ENCODE results near the gene DNAJC18.
"Not testable (repeated sequence)": the region's sequence is repeated elsewhere in the genome, so short reads cannot be mapped to it uniquely, and the experiment has no call there.

DNAJC18 gene

GRCh38 chr5:139388198-139388821, 51.0 kb downstream of the DNAJC18 start:
- DNase-seq (ENCODE audit: low read depth, low spot score): peak; percentile 39

- no peak for DNase-seq (ENCODE audit: low read depth, low spot score)
These were observed 51.6 kb downstream of the DNAJC18 start for GRCh38 chr5:139387611-139388197.

GRCh38 chr5:139386956-139387355, 52.4 kb downstream of the DNAJC18 start:
- not testable (repeated sequence) for DNase-seq (ENCODE audit: low read depth, low spot score)

GRCh38 chr5:139386050-139386438, 53.3 kb downstream of the DNAJC18 start:
- DNase-seq (ENCODE audit: low read depth, low spot score): no peak

GRCh38 chr5:139385061-139386049, 54.0 kb downstream of the DNAJC18 start:
- DNase-seq (ENCODE audit: low read depth, low spot score): no peak

- no peak for DNase-seq (ENCODE audit: low read depth, low spot score)
These were observed 54.7 kb downstream of the DNAJC18 start for GRCh38 chr5:139384591-139385051.

- DNase-seq (ENCODE audit: low read depth, low spot score): no peak
These were observed 55.2 kb downstream of the DNAJC18 start for GRCh38 chr5:139383993-139384590.

GRCh38 chr5:139383275-139383992, 55.9 kb downstream of the DNAJC18 start, which contains the start of gene SLC23A1:
TSS of gene SLC23A1 (minus strand) at chr5:139383297. CDS start at chr5:139383253, 44 bp downstream.
- no peak for DNase-seq (ENCODE audit: low read depth, low spot score)

GRCh38 chr5:139382807-139383206, 56.5 kb downstream of the DNAJC18 start:
- DNase-seq (ENCODE audit: low read depth, low spot score): no peak

- DNase-seq (ENCODE audit: low read depth, low spot score): no peak
These were observed 57.2 kb downstream of the DNAJC18 start for GRCh38 chr5:139381837-139382761.

GRCh38 chr5:139379626-139380449, 59.5 kb downstream of the DNAJC18 start:
- DNase-seq (ENCODE audit: low read depth, low spot score): no peak

- DNase-seq (ENCODE audit: low read depth, low spot score): no peak
These were observed 60.4 kb downstream of the DNAJC18 start for GRCh38 chr5:139378941-139379361.

- DNase-seq (ENCODE audit: low read depth, low spot score): no peak
These were observed 61.1 kb downstream of the DNAJC18 start for GRCh38 chr5:139378101-139378825.

GRCh38 chr5:139377226-139377625, 62.1 kb downstream of the DNAJC18 start:
- DNase-seq (ENCODE audit: low read depth, low spot score): no peak

- DNase-seq (ENCODE audit: low read depth, low spot score): no peak
These were observed 63.0 kb downstream of the DNAJC18 start for GRCh38 chr5:139376364-139376763.

GRCh38 chr5:139374909-139375308, 64.4 kb downstream of the DNAJC18 start:
- DNase-seq (ENCODE audit: low read depth, low spot score): no peak

GRCh38 chr5:139371482-139372435, 67.6 kb downstream of the DNAJC18 start:
- peak; percentile 42 for DNase-seq (ENCODE audit: low read depth, low spot score)
